OCI-LY7 (cell line): ENCODE measurements around the gene VWA5B1. TPM values are rescaled to one million over a fixed set of nuclear protein-coding genes. Genes with fewer than 3 reads are reported as not detected.

Source experiments
- BruUV-seq: library from RNA; stranded (reverse); fragments of 400-500 nt; replicated peaks from 2 replicates; lab custom pipeline; 2021; lab: Mats Ljungman, UMichigan
- CTCF ChIA-PET: fragments of 300-600 bp; sonication (Branson Sonifier 250); formaldehyde crosslinking; loops from one replicate; lab custom pipeline; 2022; ENCODE audit warnings: antibody characterized with exemption; ENCODE audit not compliant: unreplicated experiment; lab: Charles Lee
- POLR2A ChIA-PET: fragments of 300-600 bp; sonication (Branson Sonifier 250); formaldehyde crosslinking; loops from one replicate; lab custom pipeline; 2022; ENCODE audit warnings: antibody characterized with exemption; lab: Charles Lee
- DNase-seq: peaks from one replicate; pipeline ENCODE4 v3.0.0-alpha.2; 2015; ENCODE audit warnings: low spot score
- H2AFZ ChIP-seq: fragments of 200-600 bp; sonication (generic), shearing (Covaris generic); 2 replicates; pipeline ENCODE4 v1.6.1; 2014; ENCODE audit warnings: mild to moderate bottlenecking, antibody characterized with exemption, low read length, moderate library complexity
- H3K27ac ChIP-seq: fragments of 200-600 bp; sonication (generic); 2 replicates; pipeline ENCODE4 v1.5.1; 2014; ENCODE audit warnings: mixed run types, low read depth, mild to moderate bottlenecking, moderate library complexity, low read length, inconsistent platforms; ENCODE audit not compliant: poor library complexity, severe bottlenecking
- H3K36me3 ChIP-seq: fragments of 200-600 bp; sonication (generic); 2 replicates; pipeline ENCODE4 v1.6.1; 2014; ENCODE audit warnings: mild to moderate bottlenecking, antibody characterized with exemption, low read length, moderate library complexity, mixed read lengths; ENCODE audit not compliant: insufficient read depth
- H3K4me1 ChIP-seq: fragments of 200-600 bp; sonication (generic); 2 replicates; pipeline ENCODE4 v1.5.1; 2014; ENCODE audit warnings: mild to moderate bottlenecking, low read length; ENCODE audit not compliant: insufficient read depth, poor library complexity, severe bottlenecking
- H3K4me2 ChIP-seq: fragments of 200-600 bp; sonication (generic); 2 replicates; pipeline ENCODE4 v1.6.1; 2014; ENCODE audit warnings: mild to moderate bottlenecking, low read length
- H3K4me3 ChIP-seq: fragments of 200-600 bp; sonication (generic); 2 replicates; pipeline ENCODE4 v1.5.1; 2014; ENCODE audit warnings: mild to moderate bottlenecking, low read depth, low read length; ENCODE audit not compliant: poor library complexity, severe bottlenecking
- H3K79me2 ChIP-seq: fragments of 200-600 bp; sonication (generic); 2 replicates; pipeline ENCODE4 v1.6.1; 2016; ENCODE audit warnings: low read depth, mild to moderate bottlenecking, low read length, moderate library complexity, mixed read lengths; ENCODE audit not compliant: insufficient read depth
- H3K9me2 ChIP-seq: fragments of 200-600 bp; sonication (generic); 2 replicates; pipeline ENCODE4 v1.6.1; 2016; ENCODE audit warnings: mild to moderate bottlenecking, low read length, mixed read lengths; ENCODE audit not compliant: insufficient read depth
- H3K9me3 ChIP-seq: fragments of 200-600 bp; sonication (generic); 2 replicates; pipeline ENCODE4 v1.6.1; 2014; ENCODE audit warnings: mild to moderate bottlenecking, mixed run types, low read length, mixed read lengths
- H4K20me1 ChIP-seq: fragments of 200-600 bp; sonication (generic); 2 replicates; pipeline ENCODE4 v1.6.1; 2014; ENCODE audit warnings: mild to moderate bottlenecking, antibody characterized with exemption, low read length, moderate library complexity, mixed read lengths; ENCODE audit not compliant: insufficient read depth
- EZH2phosphoT487 ChIP-seq: fragments of 200-600 bp; sonication (generic); IDR thresholded peaks from 2 replicates; pipeline ENCODE4 v1.6.1; 2018; ENCODE audit warnings: low read depth, borderline replicate concordance, mild to moderate bottlenecking, mixed run types, antibody characterized with exemption, low read length, moderate library complexity, mixed read lengths
- intact Hi-C: fragments of 100-400 bp; cut with micrococcal nuclease; formaldehyde crosslinking; loops from one replicate; pipeline ENCODE4 v1.10.0; 2022; ENCODE audit not compliant: unreplicated experiment
- total RNA-seq, 2 experiments: library from RNA; depleted of rRNA in 1 of 2; stranded (reverse); fragments of >200 nt in 1 of 2; shearing (Covaris generic) in 1 of 2; gene quantifications; 2 replicates each; pipeline ENCODE4 v1.2.3, GENCODE V29; 2014 to 2022
- TF ChIP-seq, protein P1 (sequence below): fragments of 200-600 bp; sonication (generic); conservative IDR thresholded peaks from 2 replicates; pipeline ENCODE4 v1.5.1; 2014; ENCODE audit warnings: mild to moderate bottlenecking, antibody characterized with exemption, low read length, moderate library complexity, mixed read lengths

VWA5B1 gene
- total RNA-seq, 2 experiments from 2014 or later = 0.19 to 0.25 TPM

DNA sequence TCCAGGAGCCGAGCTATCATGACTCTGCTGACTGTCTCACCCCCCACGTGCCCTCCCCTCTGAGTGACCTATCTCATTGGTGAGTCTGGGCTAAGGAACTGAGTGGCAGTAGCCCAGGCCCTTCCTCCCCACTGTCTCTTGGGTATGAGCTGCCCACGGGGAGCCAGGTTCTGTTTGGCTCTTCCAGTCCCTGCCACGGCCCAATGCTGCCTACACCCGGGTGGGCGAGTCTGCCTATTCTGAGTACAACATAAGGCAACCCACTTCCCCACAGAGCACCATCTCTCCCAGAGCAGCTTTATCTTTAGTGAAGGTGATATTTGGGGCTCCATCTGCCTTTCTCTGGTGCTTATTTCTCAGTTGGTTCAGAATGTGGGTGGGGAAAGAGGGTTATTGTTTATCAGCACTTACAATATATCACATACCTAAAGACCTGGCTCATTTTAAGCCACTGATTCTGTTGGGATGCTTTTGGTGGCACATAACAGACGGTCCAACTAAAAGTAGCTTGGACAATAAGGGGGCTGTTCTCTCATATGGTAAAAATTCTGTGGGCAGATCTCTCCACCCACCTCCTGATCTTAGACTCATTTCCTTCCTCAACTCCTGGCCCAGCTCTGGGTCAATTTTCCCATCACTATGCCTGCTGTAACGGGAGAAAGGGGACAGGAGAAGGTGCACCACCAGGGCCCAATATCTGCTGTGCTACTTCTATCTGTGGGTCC, 27.7 kb upstream of the VWA5B1 start:
- Histone ChIP-seq H3K79me2 (no peaks in the 10 kb centered on the region), H3K9me3 (no peaks in the 10 kb centered on the region), H3K4me1 (no peaks in the 10 kb centered on the region), H4K20me1 (no peaks in the 10 kb centered on the region), H2AFZ (no peak overlapping the region), H3K9me2 (no peaks in the 10 kb centered on the region), H3K36me3 (no peaks in the 10 kb centered on the region), H3K27ac (no peak overlapping the region), H3K4me2 (no peak overlapping the region), H3K4me3 (no peak overlapping the region)
- no TSS peak for BruUV-seq
- TF ChIP-seq, protein P1, sequence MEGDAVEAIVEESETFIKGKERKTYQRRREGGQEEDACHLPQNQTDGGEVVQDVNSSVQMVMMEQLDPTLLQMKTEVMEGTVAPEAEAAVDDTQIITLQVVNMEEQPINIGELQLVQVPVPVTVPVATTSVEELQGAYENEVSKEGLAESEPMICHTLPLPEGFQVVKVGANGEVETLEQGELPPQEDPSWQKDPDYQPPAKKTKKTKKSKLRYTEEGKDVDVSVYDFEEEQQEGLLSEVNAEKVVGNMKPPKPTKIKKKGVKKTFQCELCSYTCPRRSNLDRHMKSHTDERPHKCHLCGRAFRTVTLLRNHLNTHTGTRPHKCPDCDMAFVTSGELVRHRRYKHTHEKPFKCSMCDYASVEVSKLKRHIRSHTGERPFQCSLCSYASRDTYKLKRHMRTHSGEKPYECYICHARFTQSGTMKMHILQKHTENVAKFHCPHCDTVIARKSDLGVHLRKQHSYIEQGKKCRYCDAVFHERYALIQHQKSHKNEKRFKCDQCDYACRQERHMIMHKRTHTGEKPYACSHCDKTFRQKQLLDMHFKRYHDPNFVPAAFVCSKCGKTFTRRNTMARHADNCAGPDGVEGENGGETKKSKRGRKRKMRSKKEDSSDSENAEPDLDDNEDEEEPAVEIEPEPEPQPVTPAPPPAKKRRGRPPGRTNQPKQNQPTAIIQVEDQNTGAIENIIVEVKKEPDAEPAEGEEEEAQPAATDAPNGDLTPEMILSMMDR = no peak
- TF ChIP-seq EZH2phosphoT487 = no peak
- no peak for DNase-seq
- ChIA-PET CTCF (no interaction called here), POLR2A (interaction anchor here (0.6 to 0.7 kb wide), 2 partner anchors 60 to 249 kb away, joined by 3 to 4 read pairs; no protein-coding TSS in a partner anchor)
- intact Hi-C loops = no loop called here

- CTCF ChIA-PET = no interaction called here
- H2AFZ ChIP-seq = no peak overlapping the region
- intact Hi-C loops = loop anchor here (5.0 kb wide), 1 partner anchor 167 kb away; no protein-coding TSS in a partner anchor
Measured at GRCh38 chr1:20265250-20265649, 25.4 kb upstream of the VWA5B1 start.

More at GRCh38 chr1:20265250-20265649, 25.4 kb upstream of the VWA5B1 start:
- Histone ChIP-seq H3K9me2 (no peaks in the 10 kb centered on the region), H3K27ac (no peak overlapping the region), H4K20me1 (no peaks in the 10 kb centered on the region), H3K4me1 (no peaks in the 10 kb centered on the region), H3K4me3 (no peak overlapping the region), H3K4me2 (no peak overlapping the region), H3K9me3 (0 out of 2 replicates have a peak, but pooled peaks cover 7% of the 10 kb centered on the region), H3K79me2 (no peaks in the 10 kb centered on the region), H3K36me3 (no peaks in the 10 kb centered on the region)
- no TSS peak for BruUV-seq
- no peak for DNase-seq
- POLR2A ChIA-PET = no interaction called here
- no peak for TF ChIP-seq EZH2phosphoT487
- TF ChIP-seq, protein P1 = no peak
